DOHH2 (cell line): ENCODE data around the gene GPX4.

ENCODE experiments used
- EZH2phosphoT487 ChIP-seq: fragments of 200-600 bp; sonication (generic); IDR thresholded peaks from 2 replicates; pipeline ENCODE4 v1.6.1; 2017; ENCODE audit warnings: borderline replicate concordance, mild to moderate bottlenecking, antibody characterized with exemption, low read length, moderate library complexity, mixed read lengths
- TF ChIP-seq, protein P1 (sequence below): fragments of 200-600 bp; sonication (generic); IDR thresholded peaks from one replicate; pipeline ENCODE4 v1.5.1; 2014; ENCODE audit warnings: antibody characterized with exemption, mild to moderate bottlenecking, low read depth, low read length; ENCODE audit not compliant: poor library complexity, severe bottlenecking

DNA sequence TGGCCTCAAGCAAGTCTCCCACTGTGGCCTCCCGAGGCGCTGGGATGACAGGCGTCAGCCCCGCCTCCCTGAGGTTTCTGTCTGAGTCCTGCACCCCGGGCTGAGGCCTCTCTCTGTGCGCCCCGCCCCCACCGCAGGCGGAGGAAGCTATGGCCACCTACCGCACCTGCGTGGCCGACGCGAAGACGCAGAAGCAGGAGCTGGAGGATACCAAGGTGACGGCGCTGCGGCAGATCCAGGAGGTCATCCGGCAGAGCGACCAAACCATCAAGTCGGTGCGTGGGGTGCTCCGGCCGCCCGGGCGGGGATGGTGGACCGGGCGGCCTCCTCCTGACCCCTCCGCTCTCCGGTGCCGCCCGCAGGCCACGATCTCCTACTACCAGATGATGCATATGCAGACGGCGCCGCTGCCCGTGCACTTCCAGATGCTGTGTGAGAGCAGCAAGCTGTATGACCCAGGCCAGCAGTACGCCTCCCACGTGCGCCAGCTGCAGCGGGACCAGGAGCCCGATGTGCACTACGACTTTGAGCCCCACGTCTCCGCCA lies 24.2 kb upstream of the GPX4 start:
- TF ChIP-seq, protein P1, sequence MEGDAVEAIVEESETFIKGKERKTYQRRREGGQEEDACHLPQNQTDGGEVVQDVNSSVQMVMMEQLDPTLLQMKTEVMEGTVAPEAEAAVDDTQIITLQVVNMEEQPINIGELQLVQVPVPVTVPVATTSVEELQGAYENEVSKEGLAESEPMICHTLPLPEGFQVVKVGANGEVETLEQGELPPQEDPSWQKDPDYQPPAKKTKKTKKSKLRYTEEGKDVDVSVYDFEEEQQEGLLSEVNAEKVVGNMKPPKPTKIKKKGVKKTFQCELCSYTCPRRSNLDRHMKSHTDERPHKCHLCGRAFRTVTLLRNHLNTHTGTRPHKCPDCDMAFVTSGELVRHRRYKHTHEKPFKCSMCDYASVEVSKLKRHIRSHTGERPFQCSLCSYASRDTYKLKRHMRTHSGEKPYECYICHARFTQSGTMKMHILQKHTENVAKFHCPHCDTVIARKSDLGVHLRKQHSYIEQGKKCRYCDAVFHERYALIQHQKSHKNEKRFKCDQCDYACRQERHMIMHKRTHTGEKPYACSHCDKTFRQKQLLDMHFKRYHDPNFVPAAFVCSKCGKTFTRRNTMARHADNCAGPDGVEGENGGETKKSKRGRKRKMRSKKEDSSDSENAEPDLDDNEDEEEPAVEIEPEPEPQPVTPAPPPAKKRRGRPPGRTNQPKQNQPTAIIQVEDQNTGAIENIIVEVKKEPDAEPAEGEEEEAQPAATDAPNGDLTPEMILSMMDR: no peak
- TF ChIP-seq EZH2phosphoT487: no peak
